Testis (tissue), 2 donors: ENCODE data around the gene ADSL.

Experiments
- POLR2A ChIP-seq: fragments of 450-650 bp; IDR thresholded peaks from one replicate; pipeline ENCODE4 v1.6.1; 2017; ENCODE audit warnings: antibody characterized with exemption, mild to moderate bottlenecking, moderate library complexity
- TF ChIP-seq, protein P1 (sequence below), 3 experiments: fragments of 450-650 bp in 2 of 3; fragments of 200-600 bp in 1 of 3; sonication (generic) in 1 of 3; IDR thresholded peaks; one replicate each; pipeline ENCODE4 v1.5.1; 2016 to 2019; ENCODE audit warnings: antibody characterized with exemption in 3 of 3, mild to moderate bottlenecking in 2 of 3, moderate library complexity in 1 of 3

DNA sequence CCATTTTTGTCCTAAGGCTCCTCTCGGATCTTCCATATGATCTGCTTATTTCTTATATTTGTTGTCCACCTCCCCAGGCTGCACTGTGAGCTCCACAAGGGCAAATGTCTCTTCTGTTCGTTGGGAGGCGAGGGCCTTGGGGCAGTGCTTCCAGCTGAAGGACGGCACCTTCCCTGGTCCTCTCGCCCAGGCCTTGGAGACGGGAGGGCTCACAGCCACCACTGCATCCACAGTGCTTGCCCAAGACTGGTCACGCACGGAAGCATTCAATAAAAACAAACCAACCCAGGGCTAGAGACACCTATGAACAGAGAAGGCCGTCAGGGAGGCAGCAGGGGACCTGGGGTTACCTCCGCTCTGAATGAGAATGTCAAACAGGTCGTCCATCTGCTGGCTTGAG lies 70.3 kb downstream of the ADSL start:
- TF ChIP-seq, protein P1, sequence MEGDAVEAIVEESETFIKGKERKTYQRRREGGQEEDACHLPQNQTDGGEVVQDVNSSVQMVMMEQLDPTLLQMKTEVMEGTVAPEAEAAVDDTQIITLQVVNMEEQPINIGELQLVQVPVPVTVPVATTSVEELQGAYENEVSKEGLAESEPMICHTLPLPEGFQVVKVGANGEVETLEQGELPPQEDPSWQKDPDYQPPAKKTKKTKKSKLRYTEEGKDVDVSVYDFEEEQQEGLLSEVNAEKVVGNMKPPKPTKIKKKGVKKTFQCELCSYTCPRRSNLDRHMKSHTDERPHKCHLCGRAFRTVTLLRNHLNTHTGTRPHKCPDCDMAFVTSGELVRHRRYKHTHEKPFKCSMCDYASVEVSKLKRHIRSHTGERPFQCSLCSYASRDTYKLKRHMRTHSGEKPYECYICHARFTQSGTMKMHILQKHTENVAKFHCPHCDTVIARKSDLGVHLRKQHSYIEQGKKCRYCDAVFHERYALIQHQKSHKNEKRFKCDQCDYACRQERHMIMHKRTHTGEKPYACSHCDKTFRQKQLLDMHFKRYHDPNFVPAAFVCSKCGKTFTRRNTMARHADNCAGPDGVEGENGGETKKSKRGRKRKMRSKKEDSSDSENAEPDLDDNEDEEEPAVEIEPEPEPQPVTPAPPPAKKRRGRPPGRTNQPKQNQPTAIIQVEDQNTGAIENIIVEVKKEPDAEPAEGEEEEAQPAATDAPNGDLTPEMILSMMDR (IDR thresholded peaks at IDR 0.05), result no peak
- TF ChIP-seq POLR2A, result no peak
